ENCODE results near the gene PEAR1. TPM values are rescaled to one million over a fixed set of nuclear protein-coding genes. Genes with fewer than 3 reads are reported as not detected.

Gene PEAR1
- total RNA-seq, 4 donors from 2014 or later: 4.9 to 17.3 (median 7.0) TPM

DNA sequence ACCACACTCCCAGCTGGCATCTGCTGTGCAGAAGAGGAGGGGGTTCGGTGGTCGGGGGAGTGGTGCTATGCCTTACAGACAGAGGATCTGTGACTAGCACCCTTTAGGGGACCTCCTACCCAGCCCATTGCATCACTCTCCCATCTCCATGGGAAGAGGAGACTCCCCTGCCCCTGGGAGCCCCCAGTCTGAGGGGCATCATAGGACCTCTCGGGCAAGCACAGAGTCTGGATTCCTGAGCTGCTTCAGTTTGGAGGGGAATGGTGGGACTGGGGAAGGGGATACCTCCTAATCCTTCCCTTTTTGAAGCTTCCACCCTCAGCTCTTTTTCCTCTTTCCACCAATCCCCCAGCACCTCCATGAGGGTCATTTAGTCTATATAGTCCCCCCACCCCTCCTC, 36.0 kb upstream of the PEAR1 start:
- H3K4me3 ChIP-seq: no peak overlapping the region
- no peaks in the 10 kb centered on the region for H3K9me3 ChIP-seq
- H3K27ac ChIP-seq: no peak overlapping the region
- H3K4me1 ChIP-seq: peaks cover 0 to 28% (median 17%) of the 10 kb centered on the region in 4 donors
- H3K36me3 ChIP-seq: no peaks in the 10 kb centered on the region
- DNase-seq: no peak
- TF ChIP-seq POLR2A (IDR thresholded peaks at IDR 0.05): no peak
- TF ChIP-seq, protein P1, sequence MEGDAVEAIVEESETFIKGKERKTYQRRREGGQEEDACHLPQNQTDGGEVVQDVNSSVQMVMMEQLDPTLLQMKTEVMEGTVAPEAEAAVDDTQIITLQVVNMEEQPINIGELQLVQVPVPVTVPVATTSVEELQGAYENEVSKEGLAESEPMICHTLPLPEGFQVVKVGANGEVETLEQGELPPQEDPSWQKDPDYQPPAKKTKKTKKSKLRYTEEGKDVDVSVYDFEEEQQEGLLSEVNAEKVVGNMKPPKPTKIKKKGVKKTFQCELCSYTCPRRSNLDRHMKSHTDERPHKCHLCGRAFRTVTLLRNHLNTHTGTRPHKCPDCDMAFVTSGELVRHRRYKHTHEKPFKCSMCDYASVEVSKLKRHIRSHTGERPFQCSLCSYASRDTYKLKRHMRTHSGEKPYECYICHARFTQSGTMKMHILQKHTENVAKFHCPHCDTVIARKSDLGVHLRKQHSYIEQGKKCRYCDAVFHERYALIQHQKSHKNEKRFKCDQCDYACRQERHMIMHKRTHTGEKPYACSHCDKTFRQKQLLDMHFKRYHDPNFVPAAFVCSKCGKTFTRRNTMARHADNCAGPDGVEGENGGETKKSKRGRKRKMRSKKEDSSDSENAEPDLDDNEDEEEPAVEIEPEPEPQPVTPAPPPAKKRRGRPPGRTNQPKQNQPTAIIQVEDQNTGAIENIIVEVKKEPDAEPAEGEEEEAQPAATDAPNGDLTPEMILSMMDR (IDR thresholded peaks at IDR 0.05): no peak
- peaks cover 0 to 20% of the 10 kb centered on the region in 2 donors for H3K27me3 ChIP-seq

DNA sequence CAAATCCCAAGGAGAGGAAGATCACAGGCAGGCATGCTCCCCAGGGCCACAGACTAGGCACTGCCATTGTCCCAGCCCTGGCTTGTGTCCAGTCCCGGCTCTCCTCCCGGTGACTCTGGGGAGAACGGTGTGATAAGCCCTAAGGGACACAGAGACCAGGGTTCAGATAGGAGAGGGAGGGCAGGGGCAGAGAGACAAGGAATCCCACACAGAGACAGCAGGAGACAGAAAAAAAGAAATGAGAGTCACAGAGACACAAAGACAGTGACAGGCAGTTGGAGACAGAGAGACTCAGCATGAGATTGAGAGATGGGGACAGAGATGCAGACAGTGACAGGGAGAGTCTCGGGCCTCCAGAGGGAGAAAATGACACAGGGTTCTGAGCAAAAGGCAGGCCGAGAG, 35.0 kb upstream of the PEAR1 start:
- DNase-seq: no peak
- H3K9me3 ChIP-seq: no peaks in the 10 kb centered on the region
- no peaks in the 10 kb centered on the region for H3K36me3 ChIP-seq
- H3K4me1 ChIP-seq: peaks cover 0 to 26% (median 17%) of the 10 kb centered on the region in 4 donors
- peak overlapping the region in 1 of 4 donors; percentile 38 for H3K4me3 ChIP-seq
- no peak overlapping the region for H3K27ac ChIP-seq
- TF ChIP-seq, protein P1 (IDR thresholded peaks at IDR 0.05): no peak
- TF ChIP-seq POLR2A (IDR thresholded peaks at IDR 0.05): no peak
- H3K27me3 ChIP-seq: peaks cover 0 to 20% of the 10 kb centered on the region in 2 donors

DNA sequence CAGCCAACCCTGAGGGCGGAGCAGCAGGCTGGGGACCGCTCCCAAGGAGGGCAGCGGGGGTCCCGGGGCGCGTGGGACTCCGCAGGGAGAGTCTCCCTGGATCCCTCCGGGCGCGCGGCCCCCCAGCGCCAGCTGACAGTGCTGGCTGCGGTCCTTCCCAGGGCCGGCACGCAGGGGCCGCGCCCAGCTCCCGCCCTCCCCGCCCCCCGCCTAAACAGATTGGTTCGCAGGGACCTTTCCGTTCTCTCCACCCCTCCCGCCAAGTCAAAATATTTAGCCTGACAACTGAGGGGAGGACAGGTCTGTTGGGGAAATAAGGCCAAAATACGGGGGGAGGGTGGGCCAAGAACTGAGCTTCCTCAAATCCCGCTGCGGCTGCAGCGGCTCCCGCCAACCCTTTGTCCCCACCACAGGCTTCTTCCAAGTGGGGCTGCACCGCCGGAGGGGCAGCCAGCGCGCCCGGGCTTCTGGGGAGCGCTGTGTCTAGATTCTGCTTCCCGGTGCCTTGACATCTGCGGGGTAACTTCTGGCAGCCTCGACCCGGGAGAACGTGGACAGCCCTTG, 34.5 kb upstream of the PEAR1 start, which contains the start of gene INSRR:
Gene INSRR (minus strand): TSS at position 159 of the 564 bp plus-strand sequence. CDS start 496 bp downstream, outside the sequence.
- no peak for DNase-seq
- H3K4me1 ChIP-seq: peaks cover 0 to 26% (median 17%) of the 10 kb centered on the region in 4 donors
- peak within 1 kb of the TSS; percentile 14 to 43 (median 40) for H3K4me3 ChIP-seq
- peaks cover 0 to 20% of the 10 kb centered on the region in 2 donors for H3K27me3 ChIP-seq
- no peaks in the 10 kb centered on the region for H3K36me3 ChIP-seq
- no peaks in the 10 kb centered on the region for H3K9me3 ChIP-seq
- no peak within 1 kb of the TSS for H3K27ac ChIP-seq
- TF ChIP-seq, protein P1 (IDR thresholded peaks at IDR 0.05): no peak
- TF ChIP-seq POLR2A (IDR thresholded peaks at IDR 0.05): no peak

DNA sequence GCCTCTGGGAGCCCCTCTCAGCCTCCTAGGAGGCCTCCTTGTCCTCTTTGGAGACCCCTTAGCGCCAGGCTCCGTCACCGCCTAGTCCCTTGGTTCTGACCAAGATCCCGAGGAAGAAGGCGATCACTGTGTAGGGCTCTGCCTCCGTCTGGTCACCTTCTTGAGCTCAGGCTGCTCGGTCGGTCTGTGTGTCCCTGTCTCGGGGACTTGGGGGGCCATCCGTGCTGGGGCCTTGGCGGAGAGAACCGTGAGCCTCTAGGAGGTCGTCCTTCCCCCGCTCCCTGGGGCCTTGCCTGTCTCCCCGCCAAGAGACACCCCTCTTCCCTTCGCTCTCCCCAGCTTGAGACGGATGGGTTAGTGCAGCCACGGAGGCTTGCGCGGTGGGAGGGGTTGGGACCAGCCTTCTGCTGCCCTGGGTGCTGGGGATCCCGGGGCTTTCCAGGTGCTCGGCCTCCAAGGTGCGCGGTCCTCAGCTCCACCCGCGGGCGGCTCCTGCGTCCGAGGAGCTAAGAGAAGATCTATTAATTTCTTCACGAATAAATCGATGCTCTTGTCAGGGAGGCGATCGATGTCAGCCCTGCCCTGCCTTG, 33.9 kb upstream of the PEAR1 start:
- H3K36me3 ChIP-seq: no peaks in the 10 kb centered on the region
- no peaks in the 10 kb centered on the region for H3K9me3 ChIP-seq
- DNase-seq: no peak
- peak overlapping the region; percentile 14 to 43 (median 40) for H3K4me3 ChIP-seq
- TF ChIP-seq, protein P1 (IDR thresholded peaks at IDR 0.05): no peak
- TF ChIP-seq POLR2A (IDR thresholded peaks at IDR 0.05): no peak
- peaks cover 0 to 26% (median 17%) of the 10 kb centered on the region in 4 donors for H3K4me1 ChIP-seq
- no peak overlapping the region for H3K27ac ChIP-seq
- H3K27me3 ChIP-seq: peaks cover 0 to 20% of the 10 kb centered on the region in 2 donors

DNA sequence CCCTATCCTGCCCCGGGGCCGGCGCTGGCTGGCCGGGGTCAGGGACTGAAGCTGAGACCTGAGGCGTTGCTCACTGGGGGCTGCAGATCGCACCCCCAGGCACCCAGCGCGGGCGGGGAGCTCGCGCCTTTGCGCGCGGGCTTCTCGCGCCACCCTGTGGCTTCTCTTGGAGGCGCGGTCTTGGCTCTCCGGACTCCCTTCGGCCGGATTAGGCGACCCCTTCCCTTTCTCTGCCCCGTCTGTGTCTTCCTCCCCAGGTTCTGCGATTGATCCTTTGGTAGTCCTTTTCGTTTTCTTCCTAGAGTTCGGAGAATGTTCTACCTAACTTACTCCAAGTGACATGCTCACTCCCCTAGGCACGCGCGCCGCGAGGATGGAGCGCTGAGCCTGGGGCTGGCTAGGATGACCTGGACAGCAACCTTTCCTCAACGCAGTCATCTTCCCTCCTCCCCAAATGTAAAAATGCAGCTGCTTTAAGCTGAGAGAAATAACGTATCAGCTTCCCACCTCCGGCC, 33.3 kb upstream of the PEAR1 start:
- TF ChIP-seq POLR2A (IDR thresholded peaks at IDR 0.05): no peak
- TF ChIP-seq, protein P1 (IDR thresholded peaks at IDR 0.05): peak; percentile 41 to 77 (median 62)
- Histone ChIP-seq H3K27ac (no peak overlapping the region), H3K27me3 (peaks cover 0 to 20% of the 10 kb centered on the region in 2 donors), H3K4me1 (peaks cover 0 to 26% (median 17%) of the 10 kb centered on the region in 4 donors), H3K36me3 (no peaks in the 10 kb centered on the region), H3K9me3 (no peaks in the 10 kb centered on the region), H3K4me3 (peak overlapping the region; percentile 14 to 43 (median 40))
- DNase-seq: peak in 2 of 3 donors; percentile 28 to 69

Measured in Peyer's patch (tissue), 4 donors.